PFSK-1 (cell line): ENCODE measurements around the gene USP2.

Experiments
- POLR2AphosphoS5 ChIP-seq: IDR thresholded peaks from 2 replicates; pipeline ENCODE4 v1.6.1; 2012; ENCODE audit warnings: low read depth, mild to moderate bottlenecking, control low read depth, low read length, moderate library complexity
- SIN3A ChIP-seq: IDR thresholded peaks from 2 replicates; pipeline ENCODE4 v1.6.1; 2012; ENCODE audit warnings: mild to moderate bottlenecking, low read length, moderate library complexity, borderline replicate concordance; ENCODE audit not compliant: insufficient read depth

DNA sequence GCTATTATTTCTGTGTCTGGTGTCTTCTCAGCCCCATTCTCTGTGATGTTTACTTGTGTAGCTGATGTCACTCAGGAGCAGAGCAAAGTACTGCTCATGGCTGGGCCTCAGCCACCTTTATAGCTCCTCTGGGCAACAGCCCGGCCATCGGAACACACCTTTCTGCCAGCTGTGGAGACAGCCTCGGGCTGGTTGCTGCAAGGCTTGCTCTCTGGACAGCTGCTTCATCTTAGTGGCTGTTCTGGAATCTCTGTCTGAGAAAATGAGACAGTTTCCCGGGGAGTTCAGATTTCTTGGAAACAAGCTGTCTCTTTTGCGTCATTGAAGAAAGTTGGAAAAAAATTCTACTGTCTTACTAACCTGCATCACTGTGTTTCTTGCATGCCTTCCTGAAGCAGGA lies 21.5 kb upstream of the USP2 start:
- no peak for TF ChIP-seq POLR2AphosphoS5
- TF ChIP-seq SIN3A, result no peak
